Tibial artery (tissue), 4 donors: ENCODE results near the gene SND1.

Experiments used
- DNase-seq, 2 donors: peaks; one replicate each; pipeline ENCODE4 v3.0.0-alpha.2; 2019
- H3K27ac ChIP-seq, 2 donors: fragments of 200-600 bp; sonication (generic) in 1 of 2; 1 replicate in 1 of 2; 2 replicates in 1 of 2; pipeline ENCODE4 v1.5.1; 2018 to 2019; ENCODE audit warnings: mild to moderate bottlenecking in 1 of 2
- H3K27me3 ChIP-seq, 2 donors: fragments of 200-600 bp; sonication (generic) in 1 of 2; one replicate each; pipeline versions ENCODE4 v1.5.1 to v1.6.0; 2016 to 2019
- H3K36me3 ChIP-seq, 3 donors: fragments of 200-600 bp; sonication (generic) in 2 of 3; one replicate each; pipeline ENCODE4 v1.5.1; 2016 to 2019; ENCODE audit warnings: mild to moderate bottlenecking in 2 of 3
- H3K4me1 ChIP-seq, 4 donors: fragments of 200-600 bp; sonication (generic) in 2 of 4; 1 replicate in 3 of 4; 2 replicates in 1 of 4; pipeline ENCODE4 v1.5.1; 2016 to 2019
- H3K4me3 ChIP-seq, 2 donors: fragments of 200-600 bp; sonication (generic) in 1 of 2; 1 replicate in 1 of 2; 2 replicates in 1 of 2; pipeline ENCODE4 v1.5.1; 2018 to 2019; ENCODE audit warnings: mild to moderate bottlenecking in 2 of 2
- H3K9me3 ChIP-seq, 3 donors: fragments of 200-600 bp; sonication (generic) in 1 of 3; one replicate each; pipeline ENCODE4 v1.5.1; 2016 to 2019
- CTCF ChIP-seq, 2 experiments: fragments of 200-600 bp in 1 of 2; fragments of 450-650 bp in 1 of 2; IDR thresholded peaks; one replicate each; pipeline ENCODE4 v1.5.1; 2017 to 2019; ENCODE audit warnings: antibody characterized with exemption in 2 of 2, mild to moderate bottlenecking in 1 of 2, moderate library complexity in 1 of 2
- intact Hi-C: fragments of 100-400 bp; cut with DNase I; formaldehyde crosslinking; loops from one replicate; pipeline ENCODE4 v1.15.0; 2023; ENCODE audit warnings: low total_unique reads

The SND1 gene

GRCh38 chr7:127886248-127886647 lies 234.3 kb downstream of the SND1 start:
- H3K27me3 ChIP-seq = no peaks in the 10 kb centered on the region
- peak overlapping the region in 1 of 2 donors; percentile 56 for H3K27ac ChIP-seq
- DNase-seq = no peak
- peaks cover 0 to 49% (median 29%) of the 10 kb centered on the region in 4 donors for H3K4me1 ChIP-seq
- H3K36me3 ChIP-seq = peaks cover 0 to 14% (median 6%) of the 10 kb centered on the region in 3 donors
- H3K9me3 ChIP-seq = no peaks in the 10 kb centered on the region
- H3K4me3 ChIP-seq = no peak overlapping the region
- intact Hi-C loops = no loop called here
- no peak for TF ChIP-seq CTCF (IDR thresholded peaks at IDR 0.05)

GRCh38 chr7:127887096-127887495 lies 235.1 kb downstream of the SND1 start:
- Histone ChIP-seq H3K4me1 (peaks cover 0 to 44% (median 29%) of the 10 kb centered on the region in 4 donors), H3K27me3 (no peaks in the 10 kb centered on the region), H3K9me3 (no peaks in the 10 kb centered on the region), H3K27ac (no peak overlapping the region), H3K36me3 (peaks cover 0 to 14% (median 14%) of the 10 kb centered on the region in 3 donors), H3K4me3 (no peak overlapping the region)
- no peak for TF ChIP-seq CTCF (IDR thresholded peaks at IDR 0.05)
- DNase-seq = no peak
- intact Hi-C loops = no loop called here

GRCh38 chr7:127887631-127888030 lies 235.6 kb downstream of the SND1 start:
- Histone ChIP-seq H3K36me3 (peaks cover 0 to 16% (median 14%) of the 10 kb centered on the region in 3 donors), H3K4me1 (peaks cover 0 to 38% (median 24%) of the 10 kb centered on the region in 4 donors), H3K27me3 (no peaks in the 10 kb centered on the region), H3K9me3 (no peaks in the 10 kb centered on the region), H3K27ac (no peak overlapping the region), H3K4me3 (no peak overlapping the region)
- DNase-seq = no peak
- intact Hi-C loops = no loop called here
- TF ChIP-seq CTCF (IDR thresholded peaks at IDR 0.05) = no peak

GRCh38 chr7:127888411-127888810 lies 236.4 kb downstream of the SND1 start:
- Histone ChIP-seq H3K4me1 (peaks cover 0 to 31% (median 23%) of the 10 kb centered on the region in 4 donors), H3K4me3 (no peak overlapping the region), H3K36me3 (peaks cover 0 to 16% (median 14%) of the 10 kb centered on the region in 3 donors), H3K9me3 (no peaks in the 10 kb centered on the region), H3K27ac (no peak overlapping the region), H3K27me3 (no peaks in the 10 kb centered on the region)
- intact Hi-C loops = no loop called here
- DNase-seq = no peak
- no peak for TF ChIP-seq CTCF (IDR thresholded peaks at IDR 0.05)

GRCh38 chr7:127888825-127889224 lies 236.8 kb downstream of the SND1 start:
- Histone ChIP-seq H3K9me3 (no peaks in the 10 kb centered on the region), H3K27ac (no peak overlapping the region), H3K27me3 (no peaks in the 10 kb centered on the region), H3K4me3 (no peak overlapping the region), H3K36me3 (peaks cover 0 to 16% (median 14%) of the 10 kb centered on the region in 3 donors), H3K4me1 (peaks cover 0 to 26% (median 21%) of the 10 kb centered on the region in 4 donors)
- no peak for DNase-seq
- no peak for TF ChIP-seq CTCF (IDR thresholded peaks at IDR 0.05)
- intact Hi-C loops = no loop called here

GRCh38 chr7:127889677-127890076 lies 237.7 kb downstream of the SND1 start:
- Histone ChIP-seq H3K9me3 (no peaks in the 10 kb centered on the region), H3K4me3 (no peak overlapping the region), H3K36me3 (peaks cover 0 to 16% (median 14%) of the 10 kb centered on the region in 3 donors), H3K27me3 (no peaks in the 10 kb centered on the region), H3K4me1 (peaks cover 0 to 18% (median 13%) of the 10 kb centered on the region in 4 donors), H3K27ac (no peak overlapping the region)
- no peak for TF ChIP-seq CTCF (IDR thresholded peaks at IDR 0.05)
- intact Hi-C loops = no loop called here
- no peak for DNase-seq
